OCI-LY3 (cell line): ENCODE measurements around the gene OS9.
A peak's percentile ranks its signal among the peaks of the same experiment; 100 is the strongest.

Experiments used
- H2AFZ ChIP-seq: fragments of 200-600, 300-600 bp; shearing (Covaris generic); 2 replicates; pipeline ENCODE4 v1.6.0; 2014; ENCODE audit warnings: antibody characterized with exemption, low read depth, low read length
- H3K27ac ChIP-seq: fragments of 200-600, 300-600 bp; sonication (generic); 2 replicates; pipeline ENCODE4 v1.5.1; 2014; ENCODE audit warnings: mild to moderate bottlenecking, low read length, moderate library complexity, mixed read lengths
- H3K27me3 ChIP-seq: fragments of 200-600, 300-600 bp; sonication (generic); 2 replicates; pipeline ENCODE4 v1.6.1; 2014; ENCODE audit warnings: low read depth, low read length, mixed read lengths
- H3K36me3 ChIP-seq: fragments of 200-600, 300-600 bp; sonication (generic); replicated peaks from 2 replicates; pipeline ENCODE3; 2014; ENCODE audit warnings: low read depth, low read length, mixed read lengths
- H3K4me1 ChIP-seq: fragments of 300-600, 200-600 bp; sonication (generic); 2 replicates; pipeline ENCODE4 v1.6.1; 2014; ENCODE audit warnings: low read length, mixed read lengths
- H3K4me2 ChIP-seq: fragments of 200-600, 300-600 bp; sonication (generic); 2 replicates; pipeline ENCODE4 v1.6.1; 2014; ENCODE audit warnings: low read length, mixed read lengths
- H3K4me3 ChIP-seq: fragments of 300-600, 200-600 bp; sonication (generic); 2 replicates; pipeline ENCODE4 v1.5.1; 2014; ENCODE audit warnings: antibody characterized with exemption, mild to moderate bottlenecking, low read length, moderate library complexity
- H3K79me2 ChIP-seq: fragments of 300-600, 200-600 bp; shearing (Covaris generic); 2 replicates; pipeline ENCODE4 v1.6.1; 2014; ENCODE audit warnings: mild to moderate bottlenecking, low read length, mixed read lengths
- H3K9ac ChIP-seq: fragments of 300-600, 200-600 bp; shearing (Covaris generic); 2 replicates; pipeline ENCODE4 v1.6.0; 2014; ENCODE audit warnings: mild to moderate bottlenecking, low read length, moderate library complexity
- H3K9me3 ChIP-seq: fragments of 200-600, 300-600 bp; shearing (Covaris generic); 2 replicates; pipeline ENCODE4 v1.6.1; 2014; ENCODE audit warnings: low read length, mixed read lengths; ENCODE audit not compliant: insufficient read depth
- H4K20me1 ChIP-seq: fragments of 200-600, 300-600 bp; sonication (generic); 2 replicates; pipeline ENCODE4 v1.6.1; 2016; ENCODE audit warnings: low read length, mixed read lengths; ENCODE audit not compliant: insufficient read depth
- EZH2phosphoT487 ChIP-seq: fragments of 200-600 bp; shearing (Covaris generic); IDR thresholded peaks from 2 replicates; pipeline ENCODE4 v1.6.1; 2018; ENCODE audit warnings: antibody characterized with exemption, mixed run types, low read depth
- TF ChIP-seq, protein P1 (sequence below): fragments of 200-600, 300-600 bp; sonication (generic); IDR thresholded peaks from 2 replicates; pipeline ENCODE4 v1.5.1; 2014; ENCODE audit warnings: antibody characterized with exemption, low read length, low read depth

Gene OS9

DNA sequence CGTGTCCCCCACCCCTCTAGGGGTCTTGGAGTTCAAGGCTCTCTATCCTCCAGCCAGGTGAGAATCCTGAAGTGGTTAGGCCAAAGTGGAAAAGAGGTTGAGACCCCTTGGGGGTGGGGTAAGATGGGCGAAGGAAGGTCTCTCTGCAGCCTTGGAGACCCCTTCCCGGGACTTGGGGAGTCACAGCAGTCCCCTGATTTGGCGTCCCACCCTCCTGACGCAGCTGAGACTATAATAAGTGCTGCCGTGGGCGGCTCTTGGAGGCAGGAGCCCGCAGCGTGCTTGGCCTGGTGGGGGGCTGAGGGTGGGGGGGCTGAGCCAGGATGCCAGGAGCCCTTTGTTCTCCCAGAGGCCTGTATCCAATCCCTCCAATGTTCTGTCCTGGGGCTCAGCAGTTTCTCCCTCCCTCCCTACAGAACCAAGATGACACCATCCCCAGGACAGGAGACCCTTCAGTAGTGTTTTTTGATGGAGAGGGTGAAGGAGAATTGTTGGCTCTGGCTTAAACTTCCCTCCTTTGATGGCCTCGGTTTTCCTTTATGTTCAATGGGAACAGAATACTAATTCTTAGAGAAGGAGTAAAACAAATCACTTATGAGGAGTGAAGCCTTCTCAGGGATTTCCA is 46.1 kb downstream of the OS9 start:
- Histone ChIP-seq H3K27me3 (no peaks in the 10 kb centered on the region), H3K27ac (no peak overlapping the region), H3K4me2 (no peak overlapping the region), H3K79me2 (peaks cover 14% of the 10 kb centered on the region), H4K20me1 (no peaks in the 10 kb centered on the region), H3K36me3 (no peaks in the 10 kb centered on the region), H2AFZ (no peak overlapping the region), H3K9me3 (no peaks in the 10 kb centered on the region), H3K4me1 (peaks cover 22% of the 10 kb centered on the region), H3K4me3 (no peak overlapping the region), H3K9ac (no peak overlapping the region)
- TF ChIP-seq, protein P1, sequence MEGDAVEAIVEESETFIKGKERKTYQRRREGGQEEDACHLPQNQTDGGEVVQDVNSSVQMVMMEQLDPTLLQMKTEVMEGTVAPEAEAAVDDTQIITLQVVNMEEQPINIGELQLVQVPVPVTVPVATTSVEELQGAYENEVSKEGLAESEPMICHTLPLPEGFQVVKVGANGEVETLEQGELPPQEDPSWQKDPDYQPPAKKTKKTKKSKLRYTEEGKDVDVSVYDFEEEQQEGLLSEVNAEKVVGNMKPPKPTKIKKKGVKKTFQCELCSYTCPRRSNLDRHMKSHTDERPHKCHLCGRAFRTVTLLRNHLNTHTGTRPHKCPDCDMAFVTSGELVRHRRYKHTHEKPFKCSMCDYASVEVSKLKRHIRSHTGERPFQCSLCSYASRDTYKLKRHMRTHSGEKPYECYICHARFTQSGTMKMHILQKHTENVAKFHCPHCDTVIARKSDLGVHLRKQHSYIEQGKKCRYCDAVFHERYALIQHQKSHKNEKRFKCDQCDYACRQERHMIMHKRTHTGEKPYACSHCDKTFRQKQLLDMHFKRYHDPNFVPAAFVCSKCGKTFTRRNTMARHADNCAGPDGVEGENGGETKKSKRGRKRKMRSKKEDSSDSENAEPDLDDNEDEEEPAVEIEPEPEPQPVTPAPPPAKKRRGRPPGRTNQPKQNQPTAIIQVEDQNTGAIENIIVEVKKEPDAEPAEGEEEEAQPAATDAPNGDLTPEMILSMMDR: no peak
- no peak for TF ChIP-seq EZH2phosphoT487

DNA sequence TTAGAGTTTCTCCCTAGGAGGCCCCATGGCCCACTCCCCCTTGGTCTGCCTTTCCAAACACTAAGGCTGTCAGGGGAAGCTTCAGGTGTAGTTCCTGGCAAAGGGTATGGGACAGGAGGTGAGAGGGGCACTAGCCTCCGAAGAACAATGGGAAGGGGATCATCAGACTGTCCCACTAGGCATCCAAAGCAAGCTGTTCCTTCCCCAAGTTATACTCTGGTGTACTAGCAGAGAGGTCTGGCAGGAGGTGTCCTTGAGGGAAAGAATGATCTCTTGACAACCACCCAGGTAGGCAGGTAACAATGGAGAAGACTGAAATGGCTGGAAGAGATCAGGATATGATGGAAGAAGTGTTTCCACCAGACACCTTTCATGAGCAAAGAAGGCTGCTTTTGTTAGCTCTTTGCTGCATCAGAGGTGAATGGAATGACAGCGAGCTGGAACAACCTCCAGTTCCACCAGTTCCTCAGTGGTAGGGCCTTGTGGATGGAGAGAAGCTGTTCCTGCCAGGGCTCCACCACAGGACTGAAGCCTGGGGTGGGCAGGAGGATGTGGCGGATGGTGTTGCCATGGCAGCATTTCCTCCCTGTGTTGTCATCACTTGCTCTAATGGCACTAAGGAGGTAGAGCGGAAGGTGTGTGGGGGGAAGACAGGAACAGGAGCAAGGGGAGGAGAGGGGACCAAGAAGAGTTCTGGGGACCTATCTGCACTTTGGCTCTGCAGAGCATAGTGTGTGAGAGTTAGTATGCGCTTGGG is 46.9 kb downstream of the OS9 start:
- TF ChIP-seq, protein P1: no peak
- TF ChIP-seq EZH2phosphoT487: no peak
- Histone ChIP-seq H3K9me3 (no peaks in the 10 kb centered on the region), H4K20me1 (no peaks in the 10 kb centered on the region), H3K4me1 (peaks cover 27% of the 10 kb centered on the region), H3K27ac (no peak overlapping the region), H3K4me2 (peak overlapping the region; percentile 78), H2AFZ (no peak overlapping the region), H3K4me3 (peak overlapping the region; percentile 89), H3K36me3 (no peaks in the 10 kb centered on the region), H3K79me2 (peaks cover 22% of the 10 kb centered on the region), H3K9ac (peak overlapping the region; percentile 85; the same call in 1 of the 2 replicates), H3K27me3 (no peaks in the 10 kb centered on the region)

DNA sequence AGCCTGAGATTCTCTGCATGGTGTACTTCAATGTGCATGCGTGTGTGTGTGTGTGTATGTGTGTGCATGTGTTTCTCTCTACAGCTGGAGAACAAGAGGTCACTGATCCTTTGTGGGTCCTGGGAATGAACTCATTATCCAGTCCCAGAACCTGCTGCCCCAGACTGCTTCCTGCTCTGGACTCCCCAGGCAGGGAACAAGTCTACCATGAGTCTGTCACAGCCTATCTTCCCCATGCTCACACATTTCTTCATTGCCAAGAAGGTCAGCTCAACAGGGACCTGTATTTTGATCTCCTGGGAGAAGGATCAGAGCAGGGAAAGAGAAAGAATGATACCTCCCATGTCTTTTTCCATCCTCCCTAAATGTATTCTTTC is 47.5 kb downstream of the OS9 start:
- no peaks in the 10 kb centered on the region for H4K20me1 ChIP-seq
- no peak overlapping the region for H3K27ac ChIP-seq
- no peaks in the 10 kb centered on the region for H3K9me3 ChIP-seq
- H3K36me3 ChIP-seq: peaks cover 5% of the 10 kb centered on the region
- peak overlapping the region; percentile 85 for H3K9ac ChIP-seq
- no peak for TF ChIP-seq EZH2phosphoT487
- TF ChIP-seq, protein P1: no peak
- peaks cover 27% of the 10 kb centered on the region for H3K4me1 ChIP-seq
- 0 out of 2 replicates have a peak overlapping the region, but pooled peaks have one; percentile 43 for H2AFZ ChIP-seq
- no peaks in the 10 kb centered on the region for H3K27me3 ChIP-seq
- peak overlapping the region; percentile 89 for H3K4me3 ChIP-seq
- peak overlapping the region; percentile 78 for H3K4me2 ChIP-seq
- peaks cover 22% of the 10 kb centered on the region for H3K79me2 ChIP-seq

DNA sequence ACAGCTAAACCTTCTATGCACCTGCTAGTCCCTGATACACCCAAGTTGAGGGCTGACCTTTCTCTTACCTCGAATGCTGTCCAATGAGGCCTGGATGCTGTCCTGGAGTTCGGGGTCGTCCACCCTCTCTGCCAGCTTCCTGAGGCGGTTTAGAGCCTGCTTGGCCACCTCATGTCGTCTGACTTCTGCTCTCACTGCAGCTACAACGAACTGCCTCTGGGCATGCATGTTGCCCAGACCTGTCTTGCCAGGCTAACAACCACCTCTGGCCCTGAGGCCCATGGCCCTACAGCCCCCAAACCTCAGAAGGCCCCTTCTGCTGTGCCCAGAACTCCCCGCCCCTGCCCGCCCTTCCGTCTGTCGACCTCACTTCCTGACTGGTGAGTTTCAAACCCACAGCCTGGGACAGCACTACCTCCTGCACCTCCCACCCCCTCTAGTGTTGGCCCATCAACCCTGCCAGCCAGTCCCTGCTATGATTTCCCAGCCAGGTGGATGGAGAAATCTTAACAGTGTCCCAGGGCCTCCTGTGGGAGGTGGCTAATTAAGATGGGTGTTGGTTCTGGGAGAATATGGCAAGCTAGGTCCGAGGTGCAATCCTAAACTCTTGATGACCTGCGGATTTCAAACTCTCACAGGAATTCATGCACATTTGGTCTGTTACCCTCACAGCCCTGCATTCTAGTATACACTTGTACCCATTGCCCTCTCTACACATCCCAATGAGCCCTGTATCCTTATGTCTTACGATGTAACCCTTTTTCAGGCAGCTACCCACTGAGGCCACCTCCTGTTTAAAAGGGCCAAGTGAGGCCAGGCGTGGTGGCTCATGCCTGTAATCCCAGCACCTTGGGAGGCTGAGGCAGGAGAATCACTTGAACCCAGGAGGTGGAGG is 48.2 kb downstream of the OS9 start:
- Histone ChIP-seq H3K79me2 (peaks cover 22% of the 10 kb centered on the region), H3K36me3 (peaks cover 10% of the 10 kb centered on the region), H2AFZ (peak overlapping the region; percentile 43), H3K9me3 (no peaks in the 10 kb centered on the region), H4K20me1 (no peaks in the 10 kb centered on the region), H3K27me3 (no peaks in the 10 kb centered on the region), H3K27ac (peak overlapping the region; percentile 19; the same call in 1 of the 2 replicates), H3K9ac (peak overlapping the region; percentile 85), H3K4me1 (peaks cover 27% of the 10 kb centered on the region), H3K4me2 (peak overlapping the region; percentile 78), H3K4me3 (peak overlapping the region; percentile 89)
- TF ChIP-seq EZH2phosphoT487: no peak
- TF ChIP-seq, protein P1: peak; percentile 51
